Smooth muscle cell (in vitro differentiated cells): ENCODE results near the gene FXYD1. TPM values are rescaled to one million over a fixed set of nuclear protein-coding genes. Genes with fewer than 3 reads are reported as not detected.
"Not testable (repeated sequence)": the region's sequence is repeated elsewhere in the genome, so short reads cannot be mapped to it uniquely, and the experiment has no call there.

Source experiments
- DNase-seq: peaks from one replicate; lab custom pipeline; 2025; ENCODE audit not compliant: unreplicated experiment; lab: John Stamatoyannopoulos, UW
- H2AFZ ChIP-seq: fragments of 200-600 bp; sonication (generic); 2 replicates; pipeline ENCODE4 v1.6.0; 2016; ENCODE audit warnings: antibody characterized with exemption, low read depth, mild to moderate bottlenecking
- H3F3A ChIP-seq: fragments of 200-600 bp; sonication (generic); 2 replicates; pipeline ENCODE4 v1.6.0; 2017; ENCODE audit warnings: antibody characterized with exemption, low read depth
- H3K27ac ChIP-seq: fragments of 200-600 bp; sonication (generic); 2 replicates; pipeline ENCODE4 v1.5.1; 2016; ENCODE audit warnings: low read depth, mild to moderate bottlenecking
- H3K27me3 ChIP-seq: fragments of 200-600 bp; sonication (generic); 2 replicates; pipeline ENCODE4 v1.6.1; 2016; ENCODE audit warnings: low read depth, mild to moderate bottlenecking
- H3K36me3 ChIP-seq: fragments of 200-600 bp; sonication (generic); 2 replicates; pipeline ENCODE4 v1.5.1; 2016; ENCODE audit warnings: low read depth
- H3K4me1 ChIP-seq: fragments of 200-600 bp; sonication (generic); 2 replicates; pipeline ENCODE4 v1.5.1; 2016; ENCODE audit warnings: low read depth
- H3K4me2 ChIP-seq: fragments of 200-600 bp; sonication (generic); 2 replicates; pipeline ENCODE4 v1.6.0; 2016; ENCODE audit warnings: mild to moderate bottlenecking
- H3K4me3 ChIP-seq: fragments of 200-600 bp; sonication (generic); 2 replicates; pipeline ENCODE4 v1.5.1; 2016; ENCODE audit warnings: mild to moderate bottlenecking
- H3K79me2 ChIP-seq: fragments of 200-600 bp; sonication (generic); 2 replicates; pipeline ENCODE4 v1.6.0; 2016; ENCODE audit warnings: low read depth, mild to moderate bottlenecking
- H3K9ac ChIP-seq: fragments of 200-600 bp; sonication (generic); 2 replicates; pipeline ENCODE4 v1.6.0; 2016; ENCODE audit warnings: low read depth
- H3K9me3 ChIP-seq: fragments of 200-600 bp; sonication (generic); replicated peaks from 2 replicates; pipeline ENCODE4 v1.5.1; 2016; ENCODE audit warnings: low read depth
- H4K20me1 ChIP-seq: fragments of 200-600 bp; sonication (generic); 2 replicates; pipeline ENCODE4 v1.6.0; 2016; ENCODE audit warnings: low read depth
- CTCF ChIP-seq: fragments of 200-600 bp; sonication (generic); IDR thresholded peaks from 2 replicates; pipeline ENCODE4 v1.5.1; 2017; ENCODE audit warnings: borderline replicate concordance, mild to moderate bottlenecking, antibody characterized with exemption; ENCODE audit not compliant: insufficient read depth, poor library complexity, severe bottlenecking
- WGBS: methylation state at CpG from one replicate; pipeline ENCODE4 v1.1.7; 2016; ENCODE audit warnings: low lambda C conversion rate; 5-methylcytosine and 5-hydroxymethylcytosine counted together
- polyA plus RNA-seq: library from polyadenylated mRNA; unstranded; fragments of >200 nt; fragmentation: Nextera tagmentation; extraction: Ambion mirVana; gene quantifications from 2 replicates; pipeline ENCODE4 v1.2.1, GENCODE V29; 2016
- total RNA-seq: library from RNA; depleted of rRNA; stranded (reverse); fragments of >200 nt; gene quantifications from 2 replicates; pipeline ENCODE4 v1.2.3, GENCODE V29; 2014

The FXYD1 gene
- total and polyA plus RNA-seq, 2 experiments from 2014 or later = 2.7 to 3.2 TPM

DNA sequence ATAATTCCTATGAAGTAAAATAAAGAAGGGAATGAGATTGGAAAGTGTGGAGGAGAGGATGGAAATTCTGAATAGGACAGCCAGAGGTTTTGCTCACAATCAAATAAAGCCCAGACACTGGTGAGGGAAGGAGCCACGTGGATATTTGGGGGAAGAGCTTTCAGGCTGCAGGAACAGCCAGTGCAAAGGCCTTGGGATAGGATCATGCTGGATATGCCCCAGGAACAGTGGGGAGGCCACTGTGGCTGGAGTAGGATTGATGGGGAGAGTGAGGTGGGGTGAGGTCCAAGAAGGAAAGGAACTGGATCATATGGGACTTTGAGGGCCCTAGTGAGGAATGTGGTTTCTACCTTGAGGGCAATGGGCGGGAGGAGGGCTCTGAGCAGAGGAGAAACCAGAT lies 11.8 kb downstream of the FXYD1 start:
- no peaks in the 10 kb centered on the region for H4K20me1 ChIP-seq
- no peak overlapping the region for H2AFZ ChIP-seq
- H3K9me3 ChIP-seq = no peaks in the 10 kb centered on the region
- no peak for TF ChIP-seq CTCF
- H3K4me1 ChIP-seq = peaks cover 4% of the 10 kb centered on the region
- H3K36me3 ChIP-seq = no peaks in the 10 kb centered on the region
- no peaks in the 10 kb centered on the region for H3F3A ChIP-seq
- H3K4me2 ChIP-seq = no peak overlapping the region
- 74% methylated on average over 2 of the region's 2 CpGs for WGBS
- H3K27ac ChIP-seq = no peak overlapping the region
- DNase-seq = no peak
- no peaks in the 10 kb centered on the region for H3K79me2 ChIP-seq
- H3K9ac ChIP-seq = no peak overlapping the region
- no peak overlapping the region for H3K4me3 ChIP-seq
- H3K27me3 ChIP-seq = no peaks in the 10 kb centered on the region

DNA sequence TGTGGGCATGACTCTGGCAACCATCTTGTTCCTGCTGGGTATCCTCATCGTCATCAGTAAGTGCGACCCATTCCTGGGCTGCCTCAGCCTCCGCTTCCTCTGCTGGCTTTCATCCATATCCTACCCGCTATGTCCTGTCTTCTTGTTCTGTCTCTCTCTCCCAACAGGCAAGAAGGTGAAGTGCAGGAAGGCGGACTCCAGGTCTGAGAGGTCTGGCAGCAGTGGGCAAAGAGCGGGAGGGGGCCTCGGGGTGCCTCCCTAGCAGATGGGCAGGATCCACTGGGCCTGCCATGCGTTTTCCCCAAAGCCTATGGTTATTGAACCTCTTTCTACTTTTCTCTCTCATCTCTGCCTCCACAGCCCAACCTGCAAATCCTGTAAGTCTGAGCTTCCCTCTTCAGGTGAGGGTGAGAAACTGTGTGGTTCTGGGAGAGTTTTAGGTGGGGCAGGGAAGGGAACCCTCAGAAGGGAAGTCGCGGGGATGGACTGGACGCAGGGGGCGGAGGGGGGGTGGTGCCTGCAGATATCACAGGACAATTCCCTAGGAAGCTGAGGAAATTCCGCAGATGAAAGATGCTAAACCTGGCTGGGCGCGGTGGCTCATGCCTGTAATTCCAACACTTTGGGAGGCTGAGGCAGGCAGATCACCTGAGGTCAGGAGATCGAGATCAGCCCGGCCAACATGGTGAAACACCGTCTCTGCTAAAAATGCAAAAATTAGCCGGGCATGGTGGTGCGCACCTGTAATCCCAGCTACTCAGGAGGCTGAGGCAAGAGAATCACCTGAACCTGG lies 12.8 kb downstream of the FXYD1 start:
- H3K4me3 ChIP-seq = no peak overlapping the region
- WGBS = 87% methylated on average over 18 of the region's 20 CpGs
- no peak for TF ChIP-seq CTCF
- no peak overlapping the region for H3K9ac ChIP-seq
- no peak overlapping the region for H3K4me2 ChIP-seq
- H3K27me3 ChIP-seq = no peaks in the 10 kb centered on the region
- no peaks in the 10 kb centered on the region for H4K20me1 ChIP-seq
- H3K36me3 ChIP-seq = no peaks in the 10 kb centered on the region
- H3K9me3 ChIP-seq = no peaks in the 10 kb centered on the region
- H2AFZ ChIP-seq = no peak overlapping the region
- no peak overlapping the region for H3K27ac ChIP-seq
- H3K79me2 ChIP-seq = no peaks in the 10 kb centered on the region
- no peak for DNase-seq
- H3K4me1 ChIP-seq = peaks cover 5% of the 10 kb centered on the region
- H3F3A ChIP-seq = no peaks in the 10 kb centered on the region

GRCh38 chr19:35153129-35153522 lies 14.5 kb downstream of the FXYD1 start:
- H2AFZ ChIP-seq, H3K9me3 ChIP-seq, H3K79me2 ChIP-seq, H3K27ac ChIP-seq, H3K4me2 ChIP-seq, H3F3A ChIP-seq, H3K27me3 ChIP-seq, H3K4me3 ChIP-seq, H4K20me1 ChIP-seq, H3K36me3 ChIP-seq, DNase-seq, H3K4me1 ChIP-seq, H3K9ac ChIP-seq: not testable (repeated sequence)
- whole genome bisulfite sequencing = 83% methylated on average over 10 of the region's 10 CpGs

- peak; percentile 20 for DNase-seq
- H3K9ac ChIP-seq = peak overlapping the region; percentile 86
- WGBS = 3% methylated on average over 11 of the region's 36 CpGs
These were observed 15.3 kb downstream of the FXYD1 start for GRCh38 chr19:35153701-35154524.

More at GRCh38 chr19:35153701-35154524, 15.3 kb downstream of the FXYD1 start:
- H3K4me2 ChIP-seq = peak overlapping the region; percentile 97
- no peaks in the 10 kb centered on the region for H3K36me3 ChIP-seq
- H3K27me3 ChIP-seq = no peaks in the 10 kb centered on the region
- TF ChIP-seq CTCF = peak; percentile 58
- H2AFZ ChIP-seq = peak overlapping the region; percentile 91
- no peaks in the 10 kb centered on the region for H3K9me3 ChIP-seq
- H4K20me1 ChIP-seq = no peaks in the 10 kb centered on the region
- no peaks in the 10 kb centered on the region for H3F3A ChIP-seq
- no peaks in the 10 kb centered on the region for H3K79me2 ChIP-seq
- peaks cover 5% of the 10 kb centered on the region for H3K4me1 ChIP-seq
- H3K27ac ChIP-seq = no peak overlapping the region
- peak overlapping the region; percentile 75 for H3K4me3 ChIP-seq
